ENCODE results near the gene CPB2.
A peak's percentile ranks its signal among the peaks of the same experiment; 100 is the strongest.

CPB2 gene

GRCh38 chr13:46043647-46044046 is 61.2 kb downstream of the CPB2 start:
- Histone ChIP-seq H4K8ac (ENCODE audit: low read length) (no peak overlapping the region), H3K4me2 (ENCODE audit: low read length, poor library complexity, severe bottlenecking) (no peak overlapping the region), H3K9ac (ENCODE audit: low read length) (no peak overlapping the region), H2AFZ (ENCODE audit: low read depth, low read length) (no peak overlapping the region), H2BK5ac (ENCODE audit: low read depth, low read length, poor library complexity, severe bottlenecking) (no peak overlapping the region), H3K36me3 (ENCODE audit: control insufficient read depth in 1 of 2, insufficient read depth in 2 of 2, low read depth in 1 of 2, low read length in 2 of 2) (peaks cover 1 to 33% of the 10 kb centered on the region in 2 experiments), H3K9me3 (ENCODE audit: control insufficient read depth, low read length) (no peaks in the 10 kb centered on the region), H4K91ac (ENCODE audit: low read length) (no peak overlapping the region), H3K18ac (ENCODE audit: low read depth in 1 of 2, low read length in 2 of 2) (no peak overlapping the region), H2BK12ac (ENCODE audit: low read length in 2 of 2) (no peak overlapping the region), H3K4me1 (ENCODE audit: control insufficient read depth, insufficient read depth, low read depth, low read length) (no peaks in the 10 kb centered on the region), H3K27me3 (ENCODE audit: control insufficient read depth in 1 of 2, insufficient read depth in 1 of 2, low read length in 2 of 2) (no peaks in the 10 kb centered on the region), H2BK15ac (ENCODE audit: low read depth, poor library complexity, severe bottlenecking) (no peak overlapping the region), H2BK120ac (ENCODE audit: low read depth, low read length) (no peak overlapping the region), H3K79me1 (replicated peaks; ENCODE audit: low read length, poor library complexity, severe bottlenecking) (peaks cover 3% of the 10 kb centered on the region), H2AK5ac (ENCODE audit: low read length, severe bottlenecking) (no peak overlapping the region), H3K4ac (ENCODE audit: low read depth in 1 of 2, low read length in 2 of 2) (no peak overlapping the region), H3K4me3 (ENCODE audit: insufficient read depth in 1 of 2, low read depth in 1 of 2, low read length in 2 of 2) (no peak overlapping the region), H3K14ac (ENCODE audit: low read length in 2 of 2) (no peak overlapping the region), H3K23ac (ENCODE audit: low read length in 2 of 2) (no peak overlapping the region), H3K27ac (ENCODE audit: low read length, poor library complexity, severe bottlenecking) (no peak overlapping the region)
- DNase-seq: no peak
- WGBS: 100% methylated on average over 1 of the region's 5 CpGs

- DNase-seq: no peak
- Histone ChIP-seq H2BK12ac (ENCODE audit: low read length in 2 of 2) (no peak overlapping the region), H4K8ac (ENCODE audit: low read length) (no peak overlapping the region), H3K4me3 (ENCODE audit: insufficient read depth in 1 of 2, low read depth in 1 of 2, low read length in 2 of 2) (no peak overlapping the region), H3K27ac (ENCODE audit: low read length, poor library complexity, severe bottlenecking) (peak overlapping the region; percentile 59), H3K18ac (ENCODE audit: low read depth in 1 of 2, low read length in 2 of 2) (no peak overlapping the region), H3K9ac (ENCODE audit: low read length) (no peak overlapping the region), H2BK15ac (ENCODE audit: low read depth, poor library complexity, severe bottlenecking) (no peak overlapping the region), H2BK120ac (ENCODE audit: low read depth, low read length) (no peak overlapping the region), H2AFZ (ENCODE audit: low read depth, low read length) (no peak overlapping the region), H3K36me3 (ENCODE audit: control insufficient read depth in 1 of 2, insufficient read depth in 2 of 2, low read depth in 1 of 2, low read length in 2 of 2) (peaks cover 3 to 47% of the 10 kb centered on the region in 2 experiments), H3K4me2 (ENCODE audit: low read length, poor library complexity, severe bottlenecking) (no peak overlapping the region), H2BK5ac (ENCODE audit: low read depth, low read length, poor library complexity, severe bottlenecking) (no peak overlapping the region), H3K79me1 (replicated peaks; ENCODE audit: low read length, poor library complexity, severe bottlenecking) (peaks cover 9% of the 10 kb centered on the region), H3K27me3 (ENCODE audit: control insufficient read depth in 1 of 2, insufficient read depth in 1 of 2, low read length in 2 of 2) (no peaks in the 10 kb centered on the region), H3K23ac (ENCODE audit: low read length in 2 of 2) (no peak overlapping the region), H4K91ac (ENCODE audit: low read length) (no peak overlapping the region), H3K4ac (ENCODE audit: low read depth in 1 of 2, low read length in 2 of 2) (no peak overlapping the region), H3K4me1 (ENCODE audit: control insufficient read depth, insufficient read depth, low read depth, low read length) (no peaks in the 10 kb centered on the region), H2AK5ac (ENCODE audit: low read length, severe bottlenecking) (no peak overlapping the region), H3K9me3 (ENCODE audit: control insufficient read depth, low read length) (no peaks in the 10 kb centered on the region), H3K14ac (ENCODE audit: low read length in 2 of 2) (no peak overlapping the region)
- WGBS: 100% methylated on average over 3 of the region's 4 CpGs
Observed at GRCh38 chr13:46041419-46041839, 63.4 kb downstream of the CPB2 start.

- Histone ChIP-seq H2AK5ac (ENCODE audit: low read length, severe bottlenecking) (no peak overlapping the region), H3K79me1 (replicated peaks; ENCODE audit: low read length, poor library complexity, severe bottlenecking) (peaks cover 12% of the 10 kb centered on the region), H3K9me3 (ENCODE audit: control insufficient read depth, low read length) (no peaks in the 10 kb centered on the region), H2AFZ (ENCODE audit: low read depth, low read length) (no peak overlapping the region), H3K23ac (ENCODE audit: low read length in 2 of 2) (no peak overlapping the region), H3K4ac (ENCODE audit: low read depth in 1 of 2, low read length in 2 of 2) (no peak overlapping the region), H3K27ac (ENCODE audit: low read length, poor library complexity, severe bottlenecking) (no peak overlapping the region), H3K18ac (ENCODE audit: low read depth in 1 of 2, low read length in 2 of 2) (no peak overlapping the region), H2BK120ac (ENCODE audit: low read depth, low read length) (no peak overlapping the region), H3K14ac (ENCODE audit: low read length in 2 of 2) (no peak overlapping the region), H3K4me2 (ENCODE audit: low read length, poor library complexity, severe bottlenecking) (no peak overlapping the region), H3K4me1 (ENCODE audit: control insufficient read depth, insufficient read depth, low read depth, low read length) (no peaks in the 10 kb centered on the region), H2BK15ac (ENCODE audit: low read depth, poor library complexity, severe bottlenecking) (no peak overlapping the region), H2BK12ac (ENCODE audit: low read length in 2 of 2) (no peak overlapping the region), H3K4me3 (ENCODE audit: insufficient read depth in 1 of 2, low read depth in 1 of 2, low read length in 2 of 2) (no peak overlapping the region), H3K9ac (ENCODE audit: low read length) (no peak overlapping the region), H2BK5ac (ENCODE audit: low read depth, low read length, poor library complexity, severe bottlenecking) (no peak overlapping the region), H4K8ac (ENCODE audit: low read length) (no peak overlapping the region), H3K36me3 (ENCODE audit: control insufficient read depth in 1 of 2, insufficient read depth in 2 of 2, low read depth in 1 of 2, low read length in 2 of 2) (peaks cover 3 to 51% of the 10 kb centered on the region in 2 experiments), H4K91ac (ENCODE audit: low read length) (no peak overlapping the region), H3K27me3 (ENCODE audit: control insufficient read depth in 1 of 2, insufficient read depth in 1 of 2, low read length in 2 of 2) (no peaks in the 10 kb centered on the region)
- no peak for DNase-seq
- 94% methylated on average over 2 of the region's 2 CpGs for WGBS
Observed at GRCh38 chr13:46040763-46041162, 64.1 kb downstream of the CPB2 start.

- H2BK120ac ChIP-seq (ENCODE audit: low read depth, low read length): no peak overlapping the region
- no peak overlapping the region for H3K18ac ChIP-seq (ENCODE audit: low read depth in 1 of 2, low read length in 2 of 2)
- no peak overlapping the region for H3K4me2 ChIP-seq (ENCODE audit: low read length, poor library complexity, severe bottlenecking)
- H3K23ac ChIP-seq (ENCODE audit: low read length in 2 of 2): no peak overlapping the region
- H3K36me3 ChIP-seq (ENCODE audit: control insufficient read depth in 1 of 2, insufficient read depth in 2 of 2, low read depth in 1 of 2, low read length in 2 of 2): peaks cover 3 to 54% of the 10 kb centered on the region in 2 experiments
- 100% methylated on average over 1 of the region's 6 CpGs for WGBS
- no peak overlapping the region for H2BK15ac ChIP-seq (ENCODE audit: low read depth, poor library complexity, severe bottlenecking)
- H3K79me1 ChIP-seq (replicated peaks; ENCODE audit: low read length, poor library complexity, severe bottlenecking): peaks cover 18% of the 10 kb centered on the region
- no peak for DNase-seq
- no peak overlapping the region for H2BK12ac ChIP-seq (ENCODE audit: low read length in 2 of 2)
- H3K14ac ChIP-seq (ENCODE audit: low read length in 2 of 2): no peak overlapping the region
- no peak overlapping the region for H4K8ac ChIP-seq (ENCODE audit: low read length)
- H3K4me3 ChIP-seq (ENCODE audit: insufficient read depth in 1 of 2, low read depth in 1 of 2, low read length in 2 of 2): no peak overlapping the region
- no peak overlapping the region for H2BK5ac ChIP-seq (ENCODE audit: low read depth, low read length, poor library complexity, severe bottlenecking)
- H3K27ac ChIP-seq (ENCODE audit: low read length, poor library complexity, severe bottlenecking): no peak overlapping the region
- H4K91ac ChIP-seq (ENCODE audit: low read length): no peak overlapping the region
- no peak overlapping the region for H2AK5ac ChIP-seq (ENCODE audit: low read length, severe bottlenecking)
- no peaks in the 10 kb centered on the region for H3K9me3 ChIP-seq (ENCODE audit: control insufficient read depth, low read length)
- H3K9ac ChIP-seq (ENCODE audit: low read length): no peak overlapping the region
- H3K27me3 ChIP-seq (ENCODE audit: control insufficient read depth in 1 of 2, insufficient read depth in 1 of 2, low read length in 2 of 2): no peaks in the 10 kb centered on the region
- H2AFZ ChIP-seq (ENCODE audit: low read depth, low read length): no peak overlapping the region
- H3K4me1 ChIP-seq (ENCODE audit: control insufficient read depth, insufficient read depth, low read depth, low read length): no peaks in the 10 kb centered on the region
- no peak overlapping the region for H3K4ac ChIP-seq (ENCODE audit: low read depth in 1 of 2, low read length in 2 of 2)
Observed at GRCh38 chr13:46039411-46040182, 65.2 kb downstream of the CPB2 start.
